DMS 273 (cell line): ENCODE results near the gene CORT.
A peak's percentile ranks its signal among the peaks of the same experiment; 100 is the strongest.
"Not testable (repeated sequence)": the region's sequence is repeated elsewhere in the genome, so short reads cannot be mapped to it uniquely, and the experiment has no call there.

ENCODE experiments used
- DNase-seq: peaks from one replicate; lab custom pipeline; 2025; ENCODE audit not compliant: unreplicated experiment; lab: John Stamatoyannopoulos, UW

The CORT gene

DNA sequence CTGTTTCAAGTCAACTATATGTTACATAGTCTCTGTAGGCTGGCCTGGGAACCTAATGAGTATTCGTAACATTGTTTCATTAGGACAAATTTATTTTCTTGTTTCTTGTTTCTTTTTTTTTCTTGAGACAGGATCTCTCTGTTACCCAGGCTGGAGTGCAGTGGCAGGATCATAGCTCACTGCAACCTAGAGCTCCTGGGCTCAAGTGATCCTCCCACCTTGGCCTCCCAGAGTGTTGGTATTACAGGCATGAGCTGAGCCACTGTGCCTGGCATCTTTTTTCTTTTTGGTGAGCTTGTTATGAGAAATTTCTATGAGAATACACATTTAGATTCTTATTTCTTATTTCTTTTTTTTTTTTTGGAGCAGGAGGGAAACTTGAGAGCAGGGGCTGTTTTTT lies 12.8 kb upstream of the CORT start:
- no peak for DNase-seq

DNA sequence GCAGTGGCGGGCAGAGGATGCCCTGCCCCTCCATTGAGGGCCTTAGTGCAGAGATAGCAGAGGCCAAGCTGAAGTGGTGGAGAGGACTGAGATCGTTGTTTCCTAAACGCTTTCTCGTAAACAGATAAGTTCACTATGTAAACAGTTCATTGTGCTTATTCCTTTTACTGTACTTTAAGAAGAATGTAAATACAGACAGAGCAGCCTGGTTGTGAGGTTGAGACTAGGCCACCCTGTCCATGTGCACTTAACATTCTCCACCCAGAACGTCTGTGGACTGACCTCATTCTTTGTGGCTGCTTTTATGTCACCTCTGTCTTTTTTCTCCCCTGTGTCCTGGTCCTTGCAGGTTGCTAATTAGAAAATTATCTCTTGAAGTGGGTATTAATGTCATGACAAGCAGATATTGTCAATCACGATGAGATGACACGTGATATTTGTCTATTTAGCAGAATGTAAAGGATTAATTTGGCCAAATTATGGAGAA lies 11.1 kb upstream of the CORT start:
- DNase-seq = no peak

DNA sequence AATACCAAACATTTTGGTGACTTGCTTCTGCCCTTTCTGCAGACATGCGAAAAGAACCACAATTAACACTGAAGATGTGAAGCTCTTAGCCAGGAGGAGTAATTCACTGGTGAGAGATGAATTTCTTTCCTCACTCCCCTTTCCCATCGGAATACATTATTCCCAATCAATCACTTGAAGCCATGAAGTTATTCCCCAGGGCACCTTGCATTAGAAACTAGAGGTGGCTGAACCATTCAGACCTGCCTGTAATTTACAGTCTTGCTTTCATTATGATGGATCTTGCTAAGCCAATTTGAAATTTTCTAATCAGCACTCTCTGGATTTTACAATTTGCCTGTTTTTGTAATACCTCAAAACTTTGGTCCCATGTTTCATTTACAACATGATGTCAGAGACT lies 9.5 kb upstream of the CORT start:
- DNase-seq = no peak

DNA sequence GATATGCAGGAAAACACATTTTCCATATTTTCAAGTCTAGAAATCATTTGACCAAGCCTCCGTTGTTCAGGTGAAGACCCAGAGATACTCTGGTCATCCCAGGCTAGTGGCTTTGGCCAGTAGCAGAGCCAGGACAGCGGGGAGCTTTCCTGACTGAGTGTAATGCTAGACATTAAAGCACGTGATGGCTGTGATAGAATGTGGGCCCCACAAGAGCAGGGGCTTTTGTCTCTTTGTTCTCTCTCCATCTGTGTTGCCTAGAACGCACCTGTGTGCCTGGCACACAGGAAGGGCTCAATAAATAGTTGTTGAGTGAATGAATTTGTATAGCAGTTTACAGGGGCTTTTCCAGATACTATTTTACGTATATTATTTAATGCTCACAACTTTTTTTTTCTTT lies 9.0 kb upstream of the CORT start:
- DNase-seq = no peak

DNA sequence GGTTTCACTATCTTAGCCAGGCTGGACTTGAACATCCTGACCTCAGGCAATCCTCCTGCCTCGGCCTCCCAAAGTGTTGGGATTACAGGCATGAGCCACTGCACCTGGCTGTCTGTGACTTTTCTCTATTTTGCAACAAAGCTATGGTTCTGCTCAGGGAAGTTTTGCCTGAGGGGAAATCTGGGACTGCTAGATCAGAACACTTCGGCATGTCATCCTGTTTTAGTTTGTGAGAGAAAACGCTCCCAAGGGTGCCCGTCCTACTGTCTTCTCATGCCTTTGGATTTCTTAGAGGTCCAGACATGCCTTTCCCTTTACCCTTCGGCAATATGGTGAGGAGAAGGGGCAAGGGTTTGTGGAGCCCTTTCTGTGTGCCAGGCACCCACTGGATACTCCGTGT lies 5.6 kb upstream of the CORT start:
- DNase-seq = no peak

DNA sequence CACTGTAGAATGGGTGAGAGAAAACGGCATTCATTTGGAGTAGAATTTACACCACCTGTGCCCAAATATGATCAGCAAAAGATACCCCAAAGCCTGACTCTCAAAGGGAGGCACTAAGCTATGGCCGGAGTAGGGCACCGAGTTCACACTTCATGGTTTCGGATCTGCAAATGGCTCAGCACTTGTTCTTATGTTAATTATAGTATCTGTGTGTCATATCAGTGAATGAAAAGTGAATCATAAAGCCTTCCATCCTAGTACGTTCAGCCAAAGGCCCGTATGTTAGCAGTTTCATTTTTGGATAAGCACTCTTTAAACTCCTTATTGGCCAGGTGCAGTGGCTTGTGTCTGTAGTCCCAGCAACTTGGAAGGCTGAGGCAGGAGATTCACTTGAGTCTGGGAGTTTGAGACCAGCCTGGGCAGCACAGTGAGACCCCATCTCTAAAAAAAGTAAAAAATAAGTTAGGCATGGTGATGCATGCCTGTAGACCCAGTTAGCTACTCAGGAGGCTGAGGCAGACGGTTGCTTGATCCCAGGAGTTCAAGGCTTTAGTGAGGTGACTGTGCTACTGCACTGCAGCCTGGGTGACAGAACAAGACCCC lies 4.9 kb upstream of the CORT start:
- DNase-seq = no peak

DNA sequence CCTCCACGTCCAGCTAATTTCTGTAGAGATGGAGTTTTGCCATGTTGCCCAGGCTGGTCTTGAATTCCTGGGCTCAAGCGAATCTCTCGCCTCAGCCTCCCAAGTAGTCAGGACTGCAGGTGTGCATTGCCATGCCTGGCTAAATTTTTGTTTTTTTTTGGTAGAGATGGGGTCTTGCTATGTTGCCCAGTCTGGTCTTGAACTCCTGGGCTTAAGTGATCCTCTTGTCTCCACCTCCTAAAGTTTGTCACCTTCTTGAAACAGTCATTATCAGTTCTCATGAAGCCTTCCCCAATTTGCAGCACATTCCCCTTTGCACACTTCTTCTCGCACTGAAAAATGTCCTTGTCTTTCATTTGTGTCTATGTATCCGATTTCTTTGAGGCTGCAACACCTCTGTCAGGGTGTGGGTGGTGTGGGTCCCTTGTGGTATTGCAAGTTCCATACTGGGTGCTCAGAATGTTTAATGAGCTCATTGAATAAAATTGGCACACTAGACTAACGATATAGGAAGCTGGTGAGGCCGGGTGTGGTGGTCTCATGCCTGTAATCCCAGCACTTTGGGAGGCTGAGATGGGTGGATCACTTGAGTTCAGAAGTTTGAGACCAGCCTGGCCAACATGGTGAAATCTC lies 2.9 kb upstream of the CORT start:
- DNase-seq = no peak

DNA sequence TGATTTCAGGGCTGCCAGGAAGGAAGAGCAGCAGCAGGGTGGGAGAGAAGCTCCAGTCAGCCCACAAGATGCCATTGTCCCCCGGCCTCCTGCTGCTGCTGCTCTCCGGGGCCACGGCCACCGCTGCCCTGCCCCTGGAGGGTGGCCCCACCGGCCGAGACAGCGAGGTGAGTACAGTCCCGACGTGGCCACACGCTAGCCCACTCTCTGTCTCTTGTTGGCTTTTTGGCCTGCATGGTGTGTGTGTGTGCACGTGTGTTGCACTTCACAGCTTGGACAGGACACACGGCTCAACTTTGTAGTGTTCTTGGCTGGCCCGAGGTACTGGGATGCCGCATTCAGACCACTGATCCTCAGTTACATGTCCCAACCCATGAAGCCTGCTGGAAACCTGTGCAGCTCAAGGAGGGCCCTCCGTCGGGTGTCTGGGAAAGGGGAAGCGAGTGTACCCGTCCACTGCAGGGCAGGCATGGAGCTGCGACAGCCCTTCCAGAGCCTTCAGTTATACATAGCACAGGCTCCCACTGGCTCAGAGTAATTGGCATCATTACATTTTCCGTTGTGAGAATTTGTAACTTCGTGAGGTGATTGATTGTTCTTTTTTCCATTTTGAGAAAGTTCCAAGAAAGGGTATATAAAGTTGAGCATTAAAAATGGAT lies 454 bp downstream of the CORT start:
- DNase-seq = no peak

DNA sequence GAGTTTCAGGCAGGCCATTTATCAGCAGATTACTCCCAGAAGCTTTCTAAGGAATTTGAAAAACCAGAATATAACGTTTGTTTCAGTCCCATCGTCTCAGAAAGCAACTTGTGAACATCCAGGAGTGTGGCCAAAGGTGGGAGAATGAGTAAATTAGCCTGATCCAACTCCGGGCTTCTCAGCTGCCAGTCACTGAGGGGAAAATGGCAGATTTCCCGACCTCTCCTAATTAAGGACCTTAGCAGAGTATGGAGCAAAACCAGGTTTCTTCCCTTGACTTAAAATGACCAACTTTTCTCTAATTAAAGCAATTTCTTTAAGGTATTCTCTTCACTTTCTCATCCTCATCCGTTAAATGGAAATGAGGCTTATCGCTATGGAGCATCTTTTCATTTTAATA lies 1.0 kb downstream of the CORT start:
- DNase-seq = peak; percentile 73

DNA sequence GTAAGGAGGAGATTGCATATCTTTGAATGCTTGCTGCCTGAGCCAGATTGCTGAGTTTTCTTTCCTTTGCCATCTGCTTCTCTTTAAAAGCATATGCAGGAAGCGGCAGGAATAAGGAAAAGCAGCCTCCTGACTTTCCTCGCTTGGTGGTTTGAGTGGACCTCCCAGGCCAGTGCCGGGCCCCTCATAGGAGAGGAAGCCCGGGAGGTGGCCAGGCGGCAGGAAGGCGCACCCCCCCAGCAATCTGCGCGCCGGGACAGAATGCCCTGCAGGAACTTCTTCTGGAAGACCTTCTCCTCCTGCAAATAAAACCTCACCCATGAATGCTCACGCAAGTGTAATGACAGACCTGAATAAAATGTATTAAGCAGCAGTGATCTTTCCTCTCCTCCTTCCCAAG lies 1.5 kb downstream of the CORT start:
- DNase-seq = peak; percentile 83

DNA sequence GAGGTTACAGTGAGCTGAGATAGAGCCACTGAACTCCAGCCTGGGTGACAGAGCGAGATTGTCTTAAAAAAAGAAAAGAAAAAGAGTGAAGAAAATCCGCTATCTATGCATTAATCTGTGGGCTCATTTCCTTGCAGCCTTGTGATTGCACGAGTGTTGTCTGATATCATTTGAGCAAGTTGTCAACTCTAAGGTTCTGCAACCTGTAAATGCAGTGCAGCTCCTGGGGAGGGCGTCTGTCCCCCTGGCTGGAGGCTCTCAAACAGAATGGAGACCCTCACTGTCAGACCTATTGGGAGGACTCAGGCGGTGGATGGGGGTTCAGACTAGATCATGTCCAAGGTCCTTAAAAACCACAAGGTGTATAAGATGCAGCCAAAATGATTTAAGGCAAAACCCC lies 6.2 kb downstream of the CORT start:
- DNase-seq = no peak

DNA sequence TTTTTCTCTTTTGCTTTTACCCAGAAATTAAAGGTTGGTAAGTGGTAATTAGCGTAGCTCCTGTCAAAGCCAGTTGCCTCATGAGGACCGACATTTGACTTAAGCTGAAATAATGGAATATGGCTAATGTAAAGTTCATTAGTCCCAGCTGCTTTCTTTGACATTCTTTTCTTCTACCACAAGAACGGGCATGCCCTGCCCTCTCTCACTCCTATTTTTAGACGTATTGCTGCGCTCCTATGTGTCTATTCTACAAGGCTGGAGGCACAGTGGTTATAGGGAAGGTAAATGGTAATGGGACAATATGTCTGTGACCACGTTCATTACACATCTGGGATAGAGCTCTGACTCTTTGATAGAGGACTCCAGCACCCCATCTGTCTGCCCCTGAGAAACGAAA lies 6.8 kb downstream of the CORT start:
- peak; percentile 68 for DNase-seq

DNA sequence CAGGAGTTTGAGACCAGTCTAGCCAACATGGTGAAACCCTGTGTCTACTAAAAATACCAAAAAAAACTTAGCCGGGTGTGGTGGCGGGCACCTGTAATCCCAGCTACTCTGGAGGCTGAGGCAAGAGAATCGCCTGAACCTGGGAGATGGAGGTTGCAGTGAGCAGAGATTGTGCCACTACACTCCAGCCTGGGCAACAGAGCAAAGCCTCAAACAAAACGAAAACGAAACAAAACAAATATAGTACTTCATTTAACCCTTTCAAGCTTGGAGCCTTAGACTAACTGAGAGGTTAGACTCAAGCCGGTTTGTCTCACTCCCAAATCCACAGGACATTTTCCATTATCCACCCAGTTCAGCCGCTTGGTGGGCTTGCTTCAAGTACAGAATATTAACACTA lies 7.6 kb downstream of the CORT start:
- DNase-seq = not testable (repeated sequence)

DNA sequence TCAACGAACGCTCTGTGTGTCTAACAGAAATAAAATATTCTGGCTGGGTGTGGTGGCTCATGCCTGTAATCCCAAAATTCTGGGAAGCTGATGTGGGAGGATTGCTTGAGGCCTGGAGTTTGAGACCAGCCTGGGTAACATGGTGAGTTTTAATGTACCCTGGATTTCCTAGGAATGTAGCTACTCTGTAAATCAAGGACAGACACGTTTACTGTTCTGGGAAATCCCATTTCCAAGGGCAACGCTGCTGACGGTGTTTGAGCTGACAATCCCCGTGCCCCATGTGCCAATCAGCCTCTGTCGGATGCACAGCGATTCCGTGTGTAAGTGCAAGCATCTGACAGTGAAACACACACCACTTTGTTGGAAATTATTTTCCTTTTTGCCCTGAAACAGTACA lies 8.0 kb downstream of the CORT start:
- DNase-seq = no peak

DNA sequence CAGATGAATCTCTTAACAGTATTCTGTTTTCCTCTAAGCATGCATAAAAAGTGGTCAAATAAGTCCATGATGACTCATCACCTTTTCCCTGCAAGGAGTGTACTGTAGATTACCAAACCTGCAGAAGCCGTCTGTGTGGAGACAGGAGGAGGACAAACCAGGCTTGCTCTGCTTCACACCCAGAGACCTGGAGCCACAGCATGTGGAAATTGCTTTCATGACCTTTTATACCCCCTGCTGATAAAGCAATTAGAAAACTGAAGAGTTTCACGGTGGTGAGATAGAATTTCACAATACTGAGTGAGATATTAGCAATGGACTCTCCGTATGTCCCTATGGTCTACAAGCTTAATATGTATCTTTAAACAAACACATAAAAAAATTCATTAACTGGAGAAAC lies 9.4 kb downstream of the CORT start:
- DNase-seq = peak; percentile 73

DNA sequence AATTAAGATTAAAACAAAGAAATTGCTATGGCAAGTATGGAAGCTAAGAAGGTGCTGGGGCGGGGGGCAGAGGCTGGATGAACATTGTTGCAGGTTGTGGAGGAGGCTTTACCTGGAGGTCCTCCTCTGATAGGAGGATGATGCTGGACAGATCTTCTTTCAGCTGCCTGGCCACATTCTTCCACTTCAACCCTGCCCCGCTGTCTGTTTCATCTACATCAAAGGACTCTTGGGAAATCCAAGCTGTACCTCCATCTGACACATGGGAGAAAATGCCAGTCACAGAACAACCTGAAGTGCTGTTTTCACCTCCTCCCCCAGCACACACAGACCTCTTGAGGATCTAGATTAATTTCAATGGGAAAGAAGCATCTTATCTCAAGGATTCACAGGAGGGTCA lies 17.2 kb downstream of the CORT start:
- DNase-seq = no peak

DNA sequence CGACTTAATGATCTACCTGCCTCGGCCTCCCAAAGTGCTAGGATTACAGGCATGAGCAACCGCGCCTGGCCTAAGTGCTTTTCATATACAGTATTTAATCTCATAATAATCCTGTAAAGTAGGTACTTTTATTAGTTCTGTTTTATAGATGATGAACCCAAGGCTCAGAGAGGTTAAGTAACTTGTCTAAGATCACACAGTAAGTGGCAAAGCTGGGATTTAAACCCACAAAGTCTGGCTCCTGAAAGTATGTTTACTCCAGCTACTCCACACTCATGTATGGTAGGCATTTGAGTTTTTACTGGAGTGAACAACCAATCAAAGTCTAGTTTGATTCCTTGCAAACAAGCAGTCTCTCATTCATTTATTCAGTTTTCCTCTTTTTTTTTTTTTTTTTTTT lies 20.2 kb downstream of the CORT start:
- DNase-seq = no peak

DNA sequence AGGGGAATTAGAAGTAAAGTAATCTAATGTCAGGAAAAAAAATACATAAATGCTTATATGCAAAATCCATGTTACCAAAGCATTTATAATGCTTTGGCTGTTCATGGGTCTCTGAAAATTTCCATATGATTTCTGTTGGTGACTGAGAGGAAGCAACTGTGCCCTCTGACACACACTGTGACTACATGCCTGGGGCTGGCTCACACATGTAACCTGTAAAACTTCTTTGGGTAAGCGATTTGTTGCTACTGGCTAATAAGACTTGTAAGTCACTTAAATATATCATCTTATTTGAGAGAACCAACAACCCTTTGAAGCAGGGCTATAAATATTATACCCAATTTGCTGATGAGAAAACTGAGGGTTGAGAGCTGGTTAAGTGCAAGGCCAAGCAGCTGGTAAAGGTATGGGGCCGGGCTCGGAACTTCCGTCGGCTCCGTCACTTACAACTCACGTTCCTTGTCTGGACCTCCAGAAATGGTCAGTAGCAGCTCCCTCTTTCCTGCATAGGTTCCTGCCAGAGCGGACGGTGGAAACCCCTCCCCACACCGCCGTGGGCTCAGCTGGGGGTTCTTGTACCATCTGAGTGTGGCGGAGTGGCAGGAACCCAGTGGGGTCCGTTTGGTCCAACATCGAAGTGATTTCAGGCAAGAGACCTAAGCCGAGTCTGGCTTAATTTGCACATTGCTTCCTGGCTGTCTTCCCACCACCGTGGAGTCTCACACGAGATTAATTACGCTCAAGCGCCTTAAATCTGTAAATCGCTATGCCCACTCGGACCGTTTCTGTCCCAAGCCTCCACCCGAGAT lies 21.8 kb downstream of the CORT start:
- peak; percentile 81 for DNase-seq

DNA sequence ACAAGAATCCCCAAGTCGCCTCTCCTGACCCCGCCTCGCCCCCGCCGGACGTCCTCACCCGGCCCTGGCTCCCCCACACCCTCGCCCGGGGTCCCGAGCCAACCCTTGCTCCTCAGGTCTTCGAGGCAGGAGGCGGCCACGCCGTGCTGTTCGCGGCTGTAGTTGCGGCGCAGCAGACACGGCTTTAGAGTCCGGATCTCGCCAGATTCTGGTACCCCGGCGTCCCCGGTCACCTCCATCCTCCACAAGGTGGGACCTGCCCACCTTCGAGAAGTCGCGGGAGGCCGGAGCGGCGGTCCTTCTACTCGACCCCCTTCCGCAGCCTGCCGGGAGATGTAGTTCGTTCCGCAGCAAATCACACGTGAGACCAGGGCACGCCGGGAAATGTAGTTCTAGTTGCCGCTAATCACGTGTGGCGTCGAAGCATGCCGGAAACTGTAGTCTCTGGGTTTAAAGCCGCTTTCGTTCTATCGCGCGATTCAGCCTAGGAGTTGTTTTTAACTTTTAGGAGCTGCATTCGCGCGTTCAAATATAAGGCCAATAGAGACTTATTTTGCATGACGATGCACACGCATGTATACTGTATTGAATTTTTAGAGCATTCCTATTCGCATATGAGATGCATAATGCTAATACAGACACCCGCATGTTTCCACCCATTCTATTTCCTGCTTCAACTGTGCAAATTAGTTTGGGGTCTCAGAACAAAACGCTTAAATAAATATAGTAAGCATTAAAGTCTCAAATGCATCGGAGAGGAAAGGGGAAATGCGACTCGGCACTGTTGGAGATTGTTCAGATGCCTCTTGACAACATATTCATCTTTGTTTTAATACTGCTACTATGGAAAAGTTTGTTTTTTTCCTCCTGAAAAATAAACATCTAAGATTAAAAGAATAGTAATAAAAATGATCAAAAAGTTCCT lies 22.7 kb downstream of the CORT start, which contains the start of gene DFFA:
Gene DFFA (minus strand): TSS at position 310 of the 925 bp plus-strand sequence. CDS start 71 bp downstream, at position 239.
- DNase-seq = peak; percentile 99

DNA sequence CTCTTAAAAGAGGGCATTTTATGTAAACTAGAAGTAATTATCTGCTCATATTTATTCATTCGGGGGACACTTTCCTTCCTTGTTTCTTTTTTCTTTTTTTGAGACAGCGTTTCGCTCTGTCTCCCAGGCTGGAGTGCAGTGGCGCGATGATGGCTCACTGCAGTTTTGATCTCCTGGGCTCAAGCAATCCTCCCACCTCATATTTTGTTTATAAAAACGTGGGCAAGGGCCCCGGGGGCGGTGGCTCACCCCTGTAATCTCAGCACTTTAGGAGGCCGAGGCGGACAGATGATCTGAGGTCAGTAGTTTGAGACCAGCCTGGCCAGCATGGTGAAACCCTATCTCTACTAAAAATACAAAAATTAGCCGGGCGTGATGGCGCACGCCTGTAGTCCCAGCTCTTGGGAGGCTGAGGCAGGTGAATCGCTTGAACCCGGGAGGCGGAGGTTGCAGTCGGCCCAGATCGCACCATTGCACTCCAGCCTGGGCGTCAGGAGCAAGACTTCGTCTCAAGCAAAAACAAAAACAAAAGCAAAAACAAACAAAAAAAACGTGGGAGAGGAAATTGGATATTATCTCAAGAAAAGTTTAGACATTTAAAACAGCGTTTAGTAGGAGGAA lies 23.4 kb downstream of the CORT start:
- DNase-seq = no peak
